ENCODE data around the gene CRTC2. TPM values are rescaled to one million over a fixed set of nuclear protein-coding genes. Genes with fewer than 3 reads are reported as not detected.

Gene CRTC2
- total and polyA plus RNA-seq, 5 donors from 2014 or later: 13.6 to 145 (median 27.1) TPM

GRCh38 chr1:153937331-153937730 lies 21.1 kb downstream of the CRTC2 start:
- H3K4me3 Mint-ChIP-seq: peak overlapping the region in 1 of 4 donors; percentile 18
- H3K27ac Mint-ChIP-seq: no peak overlapping the region
- Histone ChIP-seq H3K27me3 (ENCODE audit: control insufficient read depth, insufficient read depth, low read length) (no peaks in the 10 kb centered on the region), H3K36me3 (ENCODE audit: control insufficient read depth, insufficient read depth, low read length) (peaks cover 90% of the 10 kb centered on the region), H3K27ac (ENCODE audit: insufficient read depth, low read length, poor library complexity, severe bottlenecking) (no peak overlapping the region), H3K9me3 (ENCODE audit: control insufficient read depth in 2 of 2, low read length in 2 of 2) (no peaks in the 10 kb centered on the region), H3K4me1 (ENCODE audit: control insufficient read depth, insufficient read depth, low read length, poor library complexity, severe bottlenecking) (peaks cover 3% of the 10 kb centered on the region), H3K4me3 (ENCODE audit: low read depth, low read length) (no peak overlapping the region)
- DNase-seq (no peak), ATAC-seq (ENCODE audit: low read depth in 2 of 2) (no peak)
- no peaks in the 10 kb centered on the region for H3K9me3 Mint-ChIP-seq
- peaks cover 0 to 23% (median 6%) of the 10 kb centered on the region in 4 donors for H3K4me1 Mint-ChIP-seq
- H3K36me3 Mint-ChIP-seq: peaks cover 59% of the 10 kb centered on the region
- H3K27me3 Mint-ChIP-seq: no peaks in the 10 kb centered on the region

- Mint-ChIP-seq H3K4me1 (peaks cover 0 to 17% (median 5%) of the 10 kb centered on the region in 4 donors), H3K4me3 (no peak overlapping the region), H3K36me3 (peaks cover 59% of the 10 kb centered on the region), H3K27ac (peak overlapping the region in 2 of 3 donors; percentile 55 to 56), H3K9me3 (no peaks in the 10 kb centered on the region), H3K27me3 (no peaks in the 10 kb centered on the region)
- Histone ChIP-seq H3K27me3 (ENCODE audit: control insufficient read depth, insufficient read depth, low read length) (no peaks in the 10 kb centered on the region), H3K9me3 (ENCODE audit: control insufficient read depth in 2 of 2, low read length in 2 of 2) (no peaks in the 10 kb centered on the region), H3K36me3 (ENCODE audit: control insufficient read depth, insufficient read depth, low read length) (peaks cover 87% of the 10 kb centered on the region), H3K27ac (ENCODE audit: insufficient read depth, low read length, poor library complexity, severe bottlenecking) (no peak overlapping the region), H3K4me3 (ENCODE audit: low read depth, low read length) (no peak overlapping the region), H3K4me1 (ENCODE audit: control insufficient read depth, insufficient read depth, low read length, poor library complexity, severe bottlenecking) (no peaks in the 10 kb centered on the region)
- ATAC-seq (ENCODE audit: low read depth in 2 of 2) (no peak), DNase-seq (no peak)
These were observed 22.2 kb downstream of the CRTC2 start for GRCh38 chr1:153936011-153936802.

GRCh38 chr1:153934746-153935145 lies 23.7 kb downstream of the CRTC2 start:
- Mint-ChIP-seq H3K4me3 (no peak overlapping the region), H3K4me1 (peaks cover 0 to 7% (median 5%) of the 10 kb centered on the region in 4 donors), H3K27ac (peak overlapping the region in 1 of 3 donors; percentile 78), H3K27me3 (no peaks in the 10 kb centered on the region), H3K36me3 (peaks cover 51% of the 10 kb centered on the region), H3K9me3 (no peaks in the 10 kb centered on the region)
- peak overlapping the region; percentile 5 for H3K27ac ChIP-seq (ENCODE audit: insufficient read depth, low read length, poor library complexity, severe bottlenecking)
- peaks cover 87% of the 10 kb centered on the region for H3K36me3 ChIP-seq (ENCODE audit: control insufficient read depth, insufficient read depth, low read length)
- ATAC-seq (ENCODE audit: low read depth in 2 of 2) (no peak), DNase-seq (no peak)
- no peak overlapping the region for H3K4me3 ChIP-seq (ENCODE audit: low read depth, low read length)
- H3K9me3 ChIP-seq (ENCODE audit: control insufficient read depth in 2 of 2, low read length in 2 of 2): no peaks in the 10 kb centered on the region
- H3K27me3 ChIP-seq (ENCODE audit: control insufficient read depth, insufficient read depth, low read length): no peaks in the 10 kb centered on the region
- no peaks in the 10 kb centered on the region for H3K4me1 ChIP-seq (ENCODE audit: control insufficient read depth, insufficient read depth, low read length, poor library complexity, severe bottlenecking)

DNA sequence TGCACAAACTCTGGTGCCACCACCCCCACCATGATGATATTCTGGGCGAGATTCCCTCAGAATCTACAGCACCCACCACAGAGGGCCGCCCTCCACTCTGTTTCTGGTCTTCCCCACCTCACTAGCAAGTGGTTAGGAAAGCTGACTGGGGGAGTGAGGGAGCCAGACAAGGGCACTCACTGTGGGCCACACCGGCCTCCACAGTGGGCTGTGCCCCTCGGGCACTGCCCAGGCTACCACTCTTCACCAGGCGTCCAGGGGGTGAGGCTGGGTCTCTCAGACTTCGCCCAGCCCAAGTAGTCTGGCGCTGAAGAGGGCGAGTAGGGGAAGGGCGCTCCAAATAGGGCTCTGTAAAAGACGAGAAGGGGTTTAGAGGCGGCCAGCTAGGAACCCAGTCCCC lies 24.5 kb downstream of the CRTC2 start:
- ATAC-seq (ENCODE audit: low read depth in 2 of 2): no peak
- no peak overlapping the region for H3K27ac ChIP-seq (ENCODE audit: insufficient read depth, low read length, poor library complexity, severe bottlenecking)
- Mint-ChIP-seq H3K27ac (no peak overlapping the region), H3K27me3 (no peaks in the 10 kb centered on the region), H3K36me3 (peaks cover 43% of the 10 kb centered on the region), H3K4me3 (no peak overlapping the region), H3K4me1 (peaks cover 0 to 6% (median 4%) of the 10 kb centered on the region in 4 donors), H3K9me3 (no peaks in the 10 kb centered on the region)
- H3K27me3 ChIP-seq (ENCODE audit: control insufficient read depth, insufficient read depth, low read length): no peaks in the 10 kb centered on the region
- H3K4me3 ChIP-seq (ENCODE audit: low read depth, low read length): no peak overlapping the region
- H3K36me3 ChIP-seq (ENCODE audit: control insufficient read depth, insufficient read depth, low read length): peaks cover 79% of the 10 kb centered on the region
- H3K9me3 ChIP-seq (ENCODE audit: control insufficient read depth in 2 of 2, low read length in 2 of 2): no peaks in the 10 kb centered on the region
- H3K4me1 ChIP-seq (ENCODE audit: control insufficient read depth, insufficient read depth, low read length, poor library complexity, severe bottlenecking): no peaks in the 10 kb centered on the region
- no peak for DNase-seq

- H3K4me1 ChIP-seq (ENCODE audit: control insufficient read depth, insufficient read depth, low read length, poor library complexity, severe bottlenecking): no peaks in the 10 kb centered on the region
- Mint-ChIP-seq H3K27ac (no peak overlapping the region), H3K4me1 (peaks cover 0 to 6% (median 4%) of the 10 kb centered on the region in 4 donors), H3K4me3 (no peak overlapping the region), H3K9me3 (no peaks in the 10 kb centered on the region), H3K36me3 (peaks cover 39% of the 10 kb centered on the region), H3K27me3 (no peaks in the 10 kb centered on the region)
- ATAC-seq (ENCODE audit: low read depth in 2 of 2) (no peak), DNase-seq (no peak)
- H3K9me3 ChIP-seq (ENCODE audit: control insufficient read depth in 2 of 2, low read length in 2 of 2): no peaks in the 10 kb centered on the region
- no peak overlapping the region for H3K27ac ChIP-seq (ENCODE audit: insufficient read depth, low read length, poor library complexity, severe bottlenecking)
- H3K27me3 ChIP-seq (ENCODE audit: control insufficient read depth, insufficient read depth, low read length): no peaks in the 10 kb centered on the region
- peaks cover 75% of the 10 kb centered on the region for H3K36me3 ChIP-seq (ENCODE audit: control insufficient read depth, insufficient read depth, low read length)
- H3K4me3 ChIP-seq (ENCODE audit: low read depth, low read length): no peak overlapping the region
These were observed 25.0 kb downstream of the CRTC2 start for GRCh38 chr1:153933430-153933829.

GRCh38 chr1:153932156-153933131 lies 26.0 kb downstream of the CRTC2 start:
- Mint-ChIP-seq H3K27ac (no peak overlapping the region), H3K36me3 (peaks cover 36% of the 10 kb centered on the region)

DNA sequence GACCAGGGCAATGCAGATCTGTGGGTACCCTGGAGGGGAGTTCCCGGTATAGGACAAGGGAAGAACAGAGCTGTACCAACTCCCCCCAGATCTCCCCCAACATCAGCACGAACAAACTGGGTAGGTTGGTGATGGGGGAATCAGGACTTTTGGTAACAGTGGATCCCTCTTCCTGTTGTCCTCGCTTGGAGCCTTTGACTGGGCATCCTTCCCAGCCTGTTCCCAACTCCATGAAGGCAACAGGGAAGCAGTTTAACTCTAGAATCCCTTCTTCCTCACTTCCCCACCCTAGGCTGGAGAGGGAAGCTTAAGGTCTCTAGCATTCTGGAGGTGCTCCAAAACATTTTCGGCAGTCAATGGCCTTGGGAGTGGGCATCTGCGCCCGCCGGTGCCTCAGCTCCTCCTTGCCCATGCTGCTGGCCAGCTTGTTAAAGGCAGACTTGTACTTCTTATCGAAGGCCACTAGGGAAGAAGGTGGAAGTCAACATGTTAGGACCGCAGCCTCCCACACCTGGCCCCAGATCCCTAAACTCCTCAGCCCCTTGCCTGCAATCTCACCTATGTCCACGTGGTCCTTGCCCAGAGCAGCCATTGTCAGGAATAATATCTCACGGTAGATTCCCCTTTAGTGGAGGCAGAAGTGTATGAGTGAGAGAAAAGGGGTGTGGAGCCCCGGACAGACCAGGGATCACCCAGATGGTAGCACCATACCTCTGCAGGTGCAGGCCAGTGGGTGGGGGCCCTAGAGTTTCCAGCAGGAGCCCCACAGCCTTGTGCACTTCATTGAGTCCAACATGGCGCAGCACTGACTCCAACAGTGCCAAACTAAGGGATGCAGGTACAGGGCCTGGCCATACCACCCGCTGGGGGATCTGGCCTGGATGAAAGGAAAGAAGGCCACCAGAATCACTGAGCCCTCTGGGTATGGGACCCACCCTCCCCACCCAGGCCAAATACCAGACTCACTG lies 28.1 kb downstream of the CRTC2 start:
- Mint-ChIP-seq H3K27ac (no peak overlapping the region), H3K36me3 (peaks cover 17% of the 10 kb centered on the region), H3K9me3 (no peaks in the 10 kb centered on the region), H3K27me3 (no peaks in the 10 kb centered on the region), H3K4me1 (peaks cover 0 to 8% (median 4%) of the 10 kb centered on the region in 4 donors), H3K4me3 (no peak overlapping the region)
- ATAC-seq (ENCODE audit: low read depth in 2 of 2) (no peak), DNase-seq (no peak)
- H3K27ac ChIP-seq (ENCODE audit: insufficient read depth, low read length, poor library complexity, severe bottlenecking): no peak overlapping the region
- no peak overlapping the region for H3K4me3 ChIP-seq (ENCODE audit: low read depth, low read length)
- H3K27me3 ChIP-seq (ENCODE audit: control insufficient read depth, insufficient read depth, low read length): no peaks in the 10 kb centered on the region
- no peaks in the 10 kb centered on the region for H3K9me3 ChIP-seq (ENCODE audit: control insufficient read depth in 2 of 2, low read length in 2 of 2)
- peaks cover 48% of the 10 kb centered on the region for H3K36me3 ChIP-seq (ENCODE audit: control insufficient read depth, insufficient read depth, low read length)
- H3K4me1 ChIP-seq (ENCODE audit: control insufficient read depth, insufficient read depth, low read length, poor library complexity, severe bottlenecking): no peaks in the 10 kb centered on the region

More at GRCh38 chr1:153932156-153933131, 26.0 kb downstream of the CRTC2 start:
- Histone ChIP-seq H3K27me3 (ENCODE audit: control insufficient read depth, insufficient read depth, low read length) (no peaks in the 10 kb centered on the region), H3K4me3 (ENCODE audit: low read depth, low read length) (no peak overlapping the region), H3K9me3 (ENCODE audit: control insufficient read depth in 2 of 2, low read length in 2 of 2) (no peaks in the 10 kb centered on the region), H3K27ac (ENCODE audit: insufficient read depth, low read length, poor library complexity, severe bottlenecking) (no peak overlapping the region), H3K36me3 (ENCODE audit: control insufficient read depth, insufficient read depth, low read length) (peaks cover 70% of the 10 kb centered on the region), H3K4me1 (ENCODE audit: control insufficient read depth, insufficient read depth, low read length, poor library complexity, severe bottlenecking) (no peaks in the 10 kb centered on the region)
- Mint-ChIP-seq H3K27me3 (no peaks in the 10 kb centered on the region), H3K4me3 (no peak overlapping the region), H3K9me3 (no peaks in the 10 kb centered on the region), H3K4me1 (peaks cover 0 to 10% (median 6%) of the 10 kb centered on the region in 4 donors)
- DNase-seq (no peak), ATAC-seq (ENCODE audit: low read depth in 2 of 2) (no peak)
